ENCODE results near the gene RFX6. TPM values are rescaled to one million over a fixed set of nuclear protein-coding genes. Genes with fewer than 3 reads are reported as not detected.

Gene RFX6
- total and polyA plus RNA-seq, 10 of the 15 experiments (the other 5 are each of a cell fraction or from before 2014, with no cell fraction given), result not detected

DNA sequence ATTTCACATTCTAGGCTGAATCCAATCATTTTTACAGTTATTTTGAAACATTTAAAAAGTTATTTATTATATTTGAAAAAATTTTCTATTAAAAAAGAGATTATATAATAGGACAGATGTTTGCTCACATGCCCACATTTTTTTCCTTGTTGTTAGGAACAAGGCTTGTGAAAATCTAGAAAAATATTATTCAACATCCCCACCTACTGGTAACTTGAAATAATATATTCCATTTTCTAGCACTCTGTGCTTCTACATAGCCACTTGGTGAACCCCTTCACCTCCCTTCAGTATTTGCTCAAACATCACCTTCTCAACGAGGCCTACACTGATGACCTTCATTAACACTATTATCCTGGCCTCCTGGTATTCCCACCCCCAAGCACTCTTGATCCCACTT is 29.8 kb upstream of the RFX6 start:
- in situ Hi-C loops (cut with MboI), result no loop called here
- Histone ChIP-seq H3K4me2 (ENCODE audit: control insufficient read depth, insufficient read depth) (no peak overlapping the region), H4K20me1 (ENCODE audit: control insufficient read depth, insufficient read depth) (no peaks in the 10 kb centered on the region), H3K9ac (ENCODE audit: control insufficient read depth, insufficient read depth, low read length) (no peak overlapping the region), H3K9me3 (replicated peaks; ENCODE audit: control insufficient read depth, insufficient read depth, low read length) (no peaks in the 10 kb centered on the region), H3K27ac (ENCODE audit: control insufficient read depth, insufficient read depth) (no peak overlapping the region), H3K27me3 (replicated peaks in 1 of 2; ENCODE audit: control insufficient read depth in 2 of 2, insufficient read depth in 2 of 2, low read length in 1 of 2) (no peaks in the 10 kb centered on the region), H2AFZ (ENCODE audit: control insufficient read depth, low read depth, low read length) (no peak overlapping the region), H3K36me3 (ENCODE audit: control insufficient read depth in 2 of 2, insufficient read depth in 2 of 2, low read length in 1 of 2) (no peaks in the 10 kb centered on the region), H3K4me1 (ENCODE audit: control insufficient read depth, insufficient read depth, low read length) (no peaks in the 10 kb centered on the region), H3K79me2 (ENCODE audit: control insufficient read depth, insufficient read depth, low read length) (no peaks in the 10 kb centered on the region), H3K4me3 (no peak overlapping the region)
- TF ChIP-seq RUNX3 (IDR thresholded peaks at IDR 0.05; ENCODE audit: low read length), result no peak
- peak in 2 of 3 experiments; percentile 10 to 42; a peak in 3 of 6 replicates for TF ChIP-seq CTCF (IDR thresholded peaks at IDR 0.05 in 2 of 3, conservative IDR thresholded peaks at IDR 0.05 in 1 of 3; ENCODE audit: control insufficient read depth in 2 of 3, extremely low read depth in 1 of 3, insufficient read depth in 1 of 3, low read depth in 3 of 3, low read length in 3 of 3)
- TF ChIP-seq KLF5 (IDR thresholded peaks at IDR 0.05; ENCODE audit: partially characterized antibody), result no peak
- TF ChIP-seq RAD21 (IDR thresholded peaks at IDR 0.05; ENCODE audit: insufficient read depth, low read depth, low read length), result peak; percentile 42
- TF ChIP-seq, protein P1, sequence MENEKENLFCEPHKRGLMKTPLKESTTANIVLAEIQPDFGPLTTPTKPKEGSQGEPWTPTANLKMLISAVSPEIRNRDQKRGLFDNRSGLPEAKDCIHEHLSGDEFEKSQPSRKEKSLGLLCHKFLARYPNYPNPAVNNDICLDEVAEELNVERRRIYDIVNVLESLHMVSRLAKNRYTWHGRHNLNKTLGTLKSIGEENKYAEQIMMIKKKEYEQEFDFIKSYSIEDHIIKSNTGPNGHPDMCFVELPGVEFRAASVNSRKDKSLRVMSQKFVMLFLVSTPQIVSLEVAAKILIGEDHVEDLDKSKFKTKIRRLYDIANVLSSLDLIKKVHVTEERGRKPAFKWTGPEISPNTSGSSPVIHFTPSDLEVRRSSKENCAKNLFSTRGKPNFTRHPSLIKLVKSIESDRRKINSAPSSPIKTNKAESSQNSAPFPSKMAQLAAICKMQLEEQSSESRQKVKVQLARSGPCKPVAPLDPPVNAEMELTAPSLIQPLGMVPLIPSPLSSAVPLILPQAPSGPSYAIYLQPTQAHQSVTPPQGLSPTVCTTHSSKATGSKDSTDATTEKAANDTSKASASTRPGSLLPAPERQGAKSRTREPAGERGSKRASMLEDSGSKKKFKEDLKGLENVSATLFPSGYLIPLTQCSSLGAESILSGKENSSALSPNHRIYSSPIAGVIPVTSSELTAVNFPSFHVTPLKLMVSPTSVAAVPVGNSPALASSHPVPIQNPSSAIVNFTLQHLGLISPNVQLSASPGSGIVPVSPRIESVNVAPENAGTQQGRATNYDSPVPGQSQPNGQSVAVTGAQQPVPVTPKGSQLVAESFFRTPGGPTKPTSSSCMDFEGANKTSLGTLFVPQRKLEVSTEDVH (IDR thresholded peaks at IDR 0.05; ENCODE audit: low read depth, partially characterized antibody), result no peak
- no peak for TF ChIP-seq SIN3A (IDR thresholded peaks at IDR 0.05; ENCODE audit: low read depth, low read length)
- intact Hi-C loops (cut with micrococcal nuclease; ENCODE audit: unreplicated experiment), result loop anchor here (1.0 to 5.0 kb wide), 2 partner anchors 67 to 315 kb away; no protein-coding TSS in a partner anchor
- SMC1A ChIA-PET (ENCODE audit: uncharacterized antibody, unreplicated experiment), result interaction anchor here (1.2 kb wide), 1 partner anchor 69 kb away, joined by 3 read pairs; no protein-coding TSS in a partner anchor
- POLR2A ChIA-PET, result no interaction called here
- no TSS peak for BruUV-seq (replicated peaks)
- RAD21 ChIA-PET (ENCODE audit: unreplicated experiment), result no interaction called here
- CTCF ChIA-PET, result interaction anchor here (0.8 to 6.2 kb wide), 7 partner anchors 10 to 471 kb away, joined by 3 to 36 read pairs (median 3); no protein-coding TSS in a partner anchor
- WGBS (ENCODE audit: insufficient coverage, insufficient replicate concordance, low lambda C conversion rate, missing lambda C conversion rate), result 0% methylated on average over 1 of the region's 1 CpG
- ATAC-seq (peak; percentile 75), FAIRE-seq (no peak), DNase-seq (ENCODE audit: low read depth, low spot score) (no peak)

Measured in GM12878 (cell line).